HG03060 (cell line): ENCODE measurements around the gene SPOCK1.

Experiments used
- ATAC-seq: cut with Tn5 transposase; IDR thresholded peaks from one replicate; pipeline ENCODE4 v1.9.1; 2021; ENCODE audit warnings: low read depth, moderate number of reproducible peaks; ENCODE audit not compliant: unreplicated experiment

Gene SPOCK1

DNA sequence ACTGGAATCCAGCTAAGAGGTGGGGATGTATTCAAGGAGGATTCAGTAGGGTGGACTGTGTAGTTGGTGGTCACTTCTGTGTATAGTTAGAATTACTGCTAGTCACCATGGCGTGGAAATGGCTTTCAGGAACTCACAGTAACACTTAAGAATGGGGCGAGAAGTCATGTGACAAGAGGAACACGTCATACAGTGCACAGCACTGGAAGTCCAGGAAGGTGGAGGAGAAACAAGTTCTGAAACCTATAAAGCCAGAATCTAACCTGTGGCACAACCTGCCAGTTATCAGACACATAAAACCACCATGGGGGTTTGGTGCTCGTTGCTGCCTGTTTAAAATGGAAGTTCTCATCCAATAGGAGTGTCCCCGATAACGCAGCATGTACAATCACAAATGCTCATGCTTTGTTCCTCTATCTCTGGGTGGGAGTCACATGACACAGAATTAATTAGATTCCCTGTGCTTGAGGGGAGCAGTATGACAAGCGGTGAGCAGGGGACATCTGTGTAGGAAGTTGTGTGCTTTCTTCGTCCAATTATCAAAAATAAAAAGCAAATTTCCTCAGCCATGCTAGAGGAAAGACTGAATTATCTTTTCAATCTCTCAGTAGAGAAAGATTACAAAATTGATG lies 193.0 kb downstream of the SPOCK1 start:
- no peak for ATAC-seq

DNA sequence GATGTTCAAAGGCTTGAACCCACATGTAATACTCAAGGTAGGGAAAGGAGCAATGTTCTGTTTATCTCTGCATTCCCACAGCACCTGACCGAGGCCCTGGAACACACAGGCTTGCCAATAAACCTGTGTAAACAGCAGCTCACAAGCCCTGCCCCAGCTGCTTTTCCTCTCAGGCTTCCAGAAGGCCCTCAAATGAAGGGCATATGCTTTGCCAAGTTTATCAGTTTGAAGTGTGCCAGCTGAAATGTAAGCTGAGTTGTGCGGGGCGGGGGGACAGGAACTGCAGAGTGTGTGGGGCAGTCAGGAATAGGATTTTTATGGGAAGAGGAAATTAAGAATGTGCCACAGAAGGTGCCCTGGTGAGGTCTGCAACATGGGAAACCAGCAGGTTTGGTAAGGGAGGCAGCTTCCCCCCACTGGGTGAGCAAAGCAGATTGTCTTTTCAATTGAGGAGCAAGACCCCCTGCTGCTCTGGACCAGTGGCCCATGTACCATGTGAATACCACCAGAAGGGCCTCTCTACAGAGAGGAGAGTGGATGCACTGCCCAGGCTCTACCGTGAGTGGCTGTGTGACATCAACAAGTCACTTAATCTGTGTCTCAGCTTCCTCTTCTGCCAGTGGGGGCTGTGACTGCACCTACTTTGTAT lies 194.8 kb downstream of the SPOCK1 start:
- ATAC-seq: no peak

DNA sequence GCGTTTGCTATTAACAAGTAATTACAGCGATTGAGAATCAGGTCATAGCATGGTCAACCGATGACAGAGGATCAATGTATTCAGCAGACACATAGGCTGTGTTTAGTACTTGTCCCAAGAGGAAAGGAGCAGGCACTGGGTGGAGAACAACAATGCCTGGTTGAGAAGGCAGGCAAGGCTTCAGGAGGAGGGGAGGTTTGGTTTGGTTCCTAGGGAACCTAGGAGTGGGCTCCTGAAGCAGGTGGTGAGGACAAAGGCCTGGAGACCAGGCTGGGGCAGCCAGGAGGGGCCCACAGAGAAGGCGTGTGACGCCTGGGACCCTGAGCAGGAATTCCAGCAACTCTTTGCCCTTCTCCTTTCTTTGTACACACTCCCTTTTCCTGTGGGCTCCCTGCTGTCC lies 195.6 kb downstream of the SPOCK1 start:
- ATAC-seq: no peak

DNA sequence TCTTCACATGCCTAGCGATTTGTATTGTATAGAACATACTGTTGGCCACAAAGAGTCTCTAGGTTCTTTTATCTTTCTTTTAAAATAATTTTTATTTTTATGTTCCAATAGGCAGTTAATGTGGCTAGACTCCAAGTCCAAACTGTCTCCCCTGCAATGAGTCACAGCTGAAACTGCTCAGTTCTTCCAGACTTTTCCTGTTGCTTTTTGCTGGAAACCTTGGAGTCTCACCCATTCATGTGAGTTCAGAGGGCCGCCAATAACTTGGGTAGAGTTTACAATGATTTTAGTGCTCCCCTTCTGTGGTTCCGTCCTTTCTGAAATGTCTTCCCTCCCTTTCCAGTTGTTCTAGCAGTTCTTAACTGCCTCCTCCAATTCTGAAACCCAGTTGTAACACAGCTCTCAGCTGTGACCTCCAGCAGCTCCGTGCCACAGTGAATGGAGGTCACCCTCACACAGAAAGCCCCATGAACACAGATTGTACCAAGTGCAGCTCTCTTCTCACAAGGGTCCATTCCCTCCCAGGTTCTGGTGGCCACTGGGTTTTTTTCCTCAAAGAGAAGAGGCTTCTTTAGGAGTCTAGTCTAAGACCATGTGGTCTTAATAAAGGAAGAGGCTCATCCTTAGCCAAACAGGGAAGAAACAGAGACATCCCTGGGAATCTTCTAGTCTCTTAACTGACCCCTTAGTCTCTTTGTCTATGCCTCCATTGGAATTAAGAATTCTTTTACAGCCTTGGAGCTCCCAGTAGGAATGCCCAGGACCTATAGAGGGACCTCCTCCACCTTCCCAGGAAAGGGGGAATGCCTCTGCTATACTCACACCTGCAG lies 198.5 kb downstream of the SPOCK1 start:
- no peak for ATAC-seq

DNA sequence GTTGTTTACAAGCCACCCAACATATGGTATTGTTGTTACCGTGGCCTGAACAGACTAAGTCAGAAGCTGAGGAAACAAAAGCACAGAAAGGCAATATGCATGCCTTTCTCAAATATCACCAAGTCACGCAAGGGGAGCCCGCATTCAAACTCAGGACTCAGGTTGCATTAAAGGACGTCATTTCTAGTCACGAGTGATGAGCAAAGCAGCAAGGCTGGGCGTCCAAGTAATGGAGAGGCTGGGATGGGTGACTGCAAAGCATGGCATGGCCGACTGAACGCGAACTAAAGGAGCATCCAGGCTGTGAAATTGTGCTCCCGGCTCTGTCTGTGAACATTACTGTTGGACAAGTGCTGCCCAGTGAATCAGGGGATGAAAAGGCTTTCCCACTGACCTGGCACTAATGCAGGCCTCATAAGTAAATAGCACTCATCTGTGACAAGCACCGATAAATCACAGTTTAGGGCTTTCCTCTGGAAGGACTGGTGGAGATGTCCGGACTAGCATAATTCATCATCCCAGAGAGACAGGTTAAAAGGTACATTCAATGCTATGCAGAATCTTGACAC lies 202.8 kb downstream of the SPOCK1 start:
- ATAC-seq: no peak

DNA sequence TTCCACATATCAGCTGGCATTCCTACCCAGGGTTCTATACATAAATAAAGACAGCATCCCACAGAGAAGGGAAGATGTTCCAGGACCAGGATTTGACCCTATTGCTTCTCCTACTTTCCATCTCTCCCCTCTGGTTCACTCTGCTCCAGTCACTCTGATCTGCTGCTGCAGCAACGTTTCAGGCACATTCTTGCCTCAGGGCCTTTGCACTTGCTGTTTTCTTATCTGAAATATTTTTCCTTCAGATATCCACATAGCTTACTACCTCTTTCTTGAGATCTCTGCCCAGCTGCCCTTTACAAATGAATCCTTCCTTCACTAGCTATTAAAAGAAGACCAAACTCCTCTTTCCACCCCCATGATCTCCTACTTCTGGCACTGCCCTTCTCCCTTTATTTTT lies 204.5 kb downstream of the SPOCK1 start:
- no peak for ATAC-seq

DNA sequence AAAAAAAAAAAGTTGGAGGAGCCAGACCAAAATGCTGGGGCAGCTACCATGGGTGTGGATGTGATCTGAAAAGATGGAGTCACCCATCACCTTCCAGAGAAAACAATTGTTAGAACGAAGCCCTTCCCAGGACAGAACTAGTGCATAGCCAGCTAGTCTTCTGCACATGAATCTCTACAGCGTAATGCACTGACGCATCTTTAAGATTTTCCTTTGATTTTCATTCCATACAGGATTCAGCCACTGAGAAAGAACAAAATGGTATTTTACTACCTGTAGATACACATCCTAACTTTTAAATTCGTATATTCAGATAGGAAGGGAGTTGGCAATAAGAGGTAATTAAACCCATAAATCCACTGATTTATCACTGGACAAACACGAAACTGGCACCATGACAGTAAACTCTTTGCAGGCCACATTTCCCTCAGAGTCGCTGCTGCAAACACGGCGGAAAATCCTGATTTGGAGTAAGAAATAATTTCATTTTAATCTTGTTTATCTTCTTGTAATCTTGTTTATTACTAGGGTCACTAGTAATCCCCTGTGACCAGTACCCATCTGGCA lies 206.6 kb downstream of the SPOCK1 start:
- no peak for ATAC-seq

DNA sequence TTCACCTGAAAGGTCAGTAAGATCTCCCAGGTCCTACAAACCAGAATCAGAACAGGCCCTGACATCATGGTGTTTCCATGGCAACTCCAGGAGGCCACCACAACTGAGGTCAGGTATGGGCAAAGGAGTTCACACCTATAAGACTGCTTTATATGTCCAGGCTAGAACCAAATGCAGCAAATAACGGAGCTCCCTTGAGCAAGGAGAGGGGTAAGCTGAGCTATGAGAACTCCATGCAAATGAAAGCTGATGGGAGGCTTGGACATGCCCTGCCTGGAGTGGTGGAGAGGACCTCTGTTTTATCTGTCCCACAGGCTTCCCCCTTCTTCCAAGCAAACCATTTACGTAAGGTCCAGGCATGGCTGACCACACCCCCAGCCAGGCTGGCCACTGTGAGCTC lies 207.7 kb downstream of the SPOCK1 start:
- no peak for ATAC-seq

DNA sequence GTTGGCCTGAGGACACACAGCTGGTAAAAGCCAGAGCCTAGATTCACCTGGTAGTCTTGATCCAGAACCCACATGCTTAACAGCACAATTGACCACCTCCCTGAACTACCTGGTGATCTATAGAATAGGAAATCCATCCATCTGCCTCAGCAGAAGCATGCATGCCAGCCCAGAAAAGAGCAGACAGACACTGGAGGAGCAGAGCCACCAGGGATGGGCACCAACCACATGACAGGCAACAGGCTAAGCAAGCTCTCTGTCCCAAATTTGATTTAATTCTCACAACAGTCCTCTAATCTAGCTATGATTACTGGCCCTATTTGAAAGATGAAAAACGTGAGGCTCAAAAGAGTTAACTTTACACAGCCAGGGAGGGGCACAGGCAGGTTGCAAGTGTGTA lies 208.1 kb downstream of the SPOCK1 start:
- ATAC-seq: no peak

DNA sequence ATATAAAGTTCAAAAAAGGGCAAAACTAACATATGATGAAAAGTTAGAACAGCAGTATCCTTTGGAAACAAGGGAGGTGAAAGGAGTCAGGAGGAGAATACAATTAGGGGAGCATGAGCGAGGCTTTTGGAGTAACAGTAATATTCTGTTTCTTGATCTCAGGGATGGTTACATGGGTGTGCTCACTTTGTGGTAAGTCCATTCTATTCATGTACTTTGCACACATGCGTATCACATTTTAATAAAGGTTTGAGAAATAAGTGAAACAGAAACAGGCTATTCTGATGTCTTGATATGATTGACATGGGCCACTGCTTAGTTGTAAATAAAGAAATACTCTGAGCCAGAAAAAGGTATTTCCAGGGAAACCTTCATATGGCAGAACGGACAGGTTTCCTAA lies 208.8 kb downstream of the SPOCK1 start:
- no peak for ATAC-seq

DNA sequence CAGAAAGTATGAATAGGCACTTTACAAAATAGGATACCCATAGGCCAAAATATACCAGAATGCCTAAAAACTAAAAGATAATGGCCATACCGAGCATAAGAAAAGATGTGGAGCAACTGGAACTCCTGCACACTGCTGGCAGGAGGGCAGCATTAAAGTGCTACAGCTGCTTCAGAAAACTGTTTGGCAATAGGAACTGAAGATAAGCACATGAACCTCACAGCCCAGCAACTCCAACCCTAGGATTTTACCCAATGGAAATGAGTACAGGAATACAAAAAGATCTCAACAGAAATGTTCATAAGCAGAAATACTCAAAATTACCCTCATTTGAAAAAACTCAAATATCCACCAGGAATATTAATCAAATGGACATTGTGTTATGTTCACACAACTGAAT lies 209.3 kb downstream of the SPOCK1 start:
- ATAC-seq: no peak

DNA sequence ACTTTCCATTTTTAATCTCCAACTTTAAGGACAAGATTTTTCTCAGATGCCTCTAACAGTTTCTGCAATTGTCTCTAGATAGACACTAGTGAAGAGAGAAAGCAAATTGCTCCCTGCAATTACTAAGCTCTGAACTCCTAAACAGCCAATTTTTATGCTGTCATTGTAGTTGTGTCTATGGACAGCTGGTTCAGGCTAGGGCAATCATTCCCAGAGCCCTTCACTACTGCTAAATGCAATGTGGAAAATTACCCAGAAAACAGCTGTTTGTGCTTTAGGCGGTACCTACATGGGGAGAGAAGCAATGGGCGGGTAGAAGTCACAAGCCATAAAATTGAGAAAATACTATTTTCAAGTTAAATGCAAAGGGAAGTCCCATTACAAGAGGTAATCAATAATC lies 211.6 kb downstream of the SPOCK1 start:
- ATAC-seq: no peak

DNA sequence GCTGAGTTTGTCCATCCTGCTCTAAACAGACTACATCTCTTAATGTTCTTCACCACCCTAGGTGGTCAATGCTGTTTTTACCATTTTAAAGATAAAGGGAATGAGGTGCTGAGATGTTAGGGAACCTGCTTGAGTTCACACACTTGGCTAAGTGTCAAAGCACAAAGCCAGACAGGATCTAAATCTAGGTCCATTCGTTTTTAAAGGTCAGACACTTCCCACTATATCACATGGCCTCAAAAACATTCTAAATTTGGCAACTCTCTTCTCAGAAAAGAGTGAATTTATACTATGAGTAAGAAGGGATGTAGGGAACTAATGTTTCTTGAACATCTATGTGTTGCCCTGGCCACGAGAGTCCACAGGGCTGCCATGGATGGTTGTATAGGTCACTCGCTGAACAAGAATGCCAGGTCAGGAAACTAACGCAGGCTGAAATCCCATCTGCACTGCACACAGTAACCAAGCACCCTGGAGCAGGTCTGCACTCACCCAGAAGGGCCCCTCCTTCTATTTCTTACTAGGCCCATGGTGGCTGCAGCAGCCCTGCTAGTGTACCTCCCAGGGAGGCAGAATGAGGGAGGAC lies 213.0 kb downstream of the SPOCK1 start:
- ATAC-seq: no peak

DNA sequence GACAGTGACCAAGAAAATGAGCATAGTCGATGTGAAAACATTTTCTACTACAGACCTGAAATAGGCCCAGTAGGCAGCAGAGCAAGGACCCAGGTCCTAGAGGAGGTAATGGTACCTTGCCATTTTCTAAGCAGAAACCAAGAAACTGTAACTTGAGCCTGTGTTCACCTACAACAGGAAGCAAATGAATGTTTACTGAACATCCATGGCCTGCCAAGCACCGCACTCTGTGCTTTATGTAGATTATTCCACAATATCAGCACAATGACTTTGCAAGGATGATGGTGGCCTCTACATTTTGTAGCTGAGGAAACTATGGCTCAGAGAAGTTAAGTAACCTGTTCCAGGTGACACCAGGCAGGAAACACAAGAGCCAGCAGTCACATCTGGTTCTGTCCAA lies 215.3 kb downstream of the SPOCK1 start:
- no peak for ATAC-seq

DNA sequence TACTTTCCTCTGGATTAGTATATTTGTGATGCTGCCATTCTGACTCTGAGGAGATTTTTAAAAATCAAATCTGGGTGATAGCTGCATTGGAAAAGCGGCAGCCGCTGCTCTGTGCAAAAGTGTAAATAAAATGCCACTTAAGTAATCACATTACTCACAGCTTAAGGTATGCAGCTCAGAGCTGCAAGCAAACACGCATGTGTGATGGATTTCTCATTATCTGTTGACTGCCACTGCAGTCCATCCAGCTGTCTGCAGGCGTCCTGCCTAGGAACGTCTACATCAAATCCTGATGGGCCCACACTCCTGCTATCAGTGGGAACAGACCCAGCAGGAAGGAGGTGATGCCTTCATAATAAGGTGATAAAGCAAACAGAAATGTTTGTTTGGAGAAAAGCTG lies 216.9 kb downstream of the SPOCK1 start:
- ATAC-seq: no peak

DNA sequence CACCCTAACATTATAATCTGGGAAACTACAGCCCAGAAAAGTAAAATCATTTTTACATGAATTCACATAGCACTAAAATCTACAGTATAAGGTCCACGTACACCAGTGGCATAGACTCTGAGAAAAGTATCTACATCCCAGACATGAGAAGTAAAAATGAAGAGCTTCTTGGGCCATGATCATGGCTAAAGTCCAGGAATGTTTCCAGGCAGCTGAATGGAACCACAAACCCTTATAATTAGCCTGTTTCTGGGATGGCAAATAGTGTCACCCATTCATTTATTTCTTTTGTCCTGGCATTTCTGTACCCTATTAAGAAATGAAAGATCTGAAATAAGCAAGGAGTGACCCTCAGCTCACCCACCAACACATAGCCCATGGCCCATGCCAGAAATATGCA lies 217.9 kb downstream of the SPOCK1 start:
- no peak for ATAC-seq

DNA sequence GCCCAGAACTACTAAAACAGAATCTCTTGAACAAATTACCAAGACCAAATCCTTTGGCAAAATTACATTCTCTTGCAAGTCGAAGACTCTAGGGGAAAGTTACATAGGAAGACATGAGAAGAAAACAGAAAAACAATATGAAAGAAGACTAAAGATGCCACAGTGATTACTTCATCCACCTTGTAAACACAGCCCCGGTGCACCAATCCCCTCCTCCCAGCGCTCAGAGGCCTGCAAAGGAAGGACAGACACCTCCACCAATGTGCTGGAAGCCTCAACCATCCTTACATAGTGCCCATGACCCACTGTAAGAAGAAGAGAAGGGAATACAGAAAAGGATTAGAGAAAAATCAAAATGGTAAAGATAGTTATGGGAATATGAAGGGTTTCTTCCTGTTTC lies 218.5 kb downstream of the SPOCK1 start:
- ATAC-seq: no peak

DNA sequence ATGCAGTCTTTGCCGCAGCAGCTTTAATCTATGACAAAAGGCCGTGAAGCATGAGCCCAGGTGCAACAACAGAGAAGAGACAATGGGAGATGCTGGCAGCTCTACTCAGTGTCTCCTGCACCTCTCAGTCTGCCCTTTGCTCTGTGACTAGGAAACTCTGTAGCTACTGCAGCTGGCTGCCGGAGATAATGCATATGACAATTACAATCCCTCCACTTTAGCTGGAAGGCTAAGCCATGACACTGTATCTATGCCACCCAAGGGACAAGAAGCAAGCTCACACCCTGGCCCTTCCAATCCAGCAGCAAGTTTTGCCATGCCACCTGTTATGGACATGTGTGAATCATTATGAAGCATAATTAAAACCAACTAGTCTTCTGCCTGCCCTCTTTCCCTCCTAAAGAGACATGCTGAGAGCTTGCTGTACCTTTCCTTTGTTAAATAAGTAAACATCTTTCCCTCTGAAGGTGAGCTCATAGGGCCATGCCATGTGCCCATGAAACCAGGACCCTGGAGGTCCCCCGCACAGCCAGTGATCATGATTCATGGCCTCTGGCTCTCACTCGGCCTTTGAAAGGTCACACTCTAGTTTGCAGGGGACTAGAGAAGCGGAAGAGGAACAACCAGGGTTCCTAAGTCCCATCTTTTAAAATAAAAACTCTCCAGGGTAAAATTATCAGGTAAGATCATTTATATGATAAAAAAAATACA lies 219.4 kb downstream of the SPOCK1 start:
- no peak for ATAC-seq

DNA sequence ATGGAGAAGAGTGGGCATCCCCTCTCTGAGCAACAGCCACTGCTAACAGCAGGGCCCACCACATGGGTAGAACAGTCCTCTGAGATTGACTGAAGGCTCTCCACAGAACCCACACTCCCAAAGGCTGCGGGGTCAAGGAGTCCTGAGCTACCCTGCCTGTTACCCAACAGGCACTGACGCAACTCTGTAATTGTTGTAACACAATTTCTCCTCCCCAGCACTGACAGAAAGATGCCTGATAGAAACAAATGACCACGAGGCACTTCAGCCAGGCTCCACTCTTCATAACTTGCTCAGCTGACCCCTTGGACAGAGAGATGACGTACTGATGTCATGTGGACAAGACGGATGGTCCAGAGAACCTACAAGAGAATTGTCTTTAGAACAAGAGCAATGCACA lies 220.7 kb downstream of the SPOCK1 start:
- ATAC-seq: no peak

DNA sequence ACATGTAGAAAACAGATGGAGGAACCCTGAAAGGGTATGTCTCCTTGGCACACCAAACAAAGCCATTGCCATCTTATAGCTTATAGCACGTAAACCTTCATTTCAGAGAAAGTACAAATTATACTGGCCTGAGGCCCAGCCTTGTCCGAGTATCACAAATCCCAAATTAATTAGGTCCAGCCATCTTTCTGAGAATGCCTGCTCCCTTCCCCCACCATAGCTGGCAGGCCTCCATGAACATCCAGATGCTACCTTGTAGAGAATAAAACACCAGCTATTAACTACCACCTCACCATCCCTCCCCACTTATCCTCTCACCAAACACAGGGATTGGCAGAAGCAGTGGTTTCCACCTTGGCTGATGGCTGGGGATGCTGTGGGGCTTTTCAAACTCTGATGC lies 224.0 kb downstream of the SPOCK1 start:
- no peak for ATAC-seq
